IgD-negative memory B cell (primary cell): ENCODE results near the gene USP5. TPM values are rescaled to one million over a fixed set of nuclear protein-coding genes. Genes with fewer than 3 reads are reported as not detected.

Experiments
- H3K27ac Mint-ChIP-seq, 3 donors: one replicate each; pipeline ENCODE4 v1.8.0; 2020 to 2022; ENCODE audit warnings: mild to moderate bottlenecking in 3 of 3, mixed read lengths in 3 of 3, moderate library complexity in 1 of 3
- H3K27me3 Mint-ChIP-seq: one replicate; pipeline ENCODE4 v1.8.0; 2021; ENCODE audit warnings: mixed read lengths
- H3K36me3 Mint-ChIP-seq: one replicate; pipeline ENCODE4 v1.8.0; 2020; ENCODE audit warnings: mild to moderate bottlenecking, mixed read lengths
- H3K4me1 Mint-ChIP-seq, 3 donors: one replicate each; pipeline ENCODE4 v1.8.0; 2020 to 2022; ENCODE audit warnings: mixed read lengths in 3 of 3, mild to moderate bottlenecking in 1 of 3
- H3K4me3 Mint-ChIP-seq, 4 donors: one replicate each; pipeline ENCODE4 v1.8.0; 2020 to 2022; ENCODE audit warnings: mild to moderate bottlenecking in 4 of 4, mixed read lengths in 4 of 4, moderate library complexity in 3 of 4
- H3K9me3 Mint-ChIP-seq, 3 donors: one replicate each; pipeline ENCODE4 v1.8.0; 2020 to 2021; ENCODE audit warnings: mixed read lengths in 3 of 3, mild to moderate bottlenecking in 1 of 3
- polyA plus RNA-seq: library from polyadenylated mRNA; unstranded; fragments of 300-500 nt; fragmentation: Illumina TruSeq; gene quantifications from one replicate; pipeline ENCODE4 v1.2.3, GENCODE V29; 2021

USP5 gene, protein sequence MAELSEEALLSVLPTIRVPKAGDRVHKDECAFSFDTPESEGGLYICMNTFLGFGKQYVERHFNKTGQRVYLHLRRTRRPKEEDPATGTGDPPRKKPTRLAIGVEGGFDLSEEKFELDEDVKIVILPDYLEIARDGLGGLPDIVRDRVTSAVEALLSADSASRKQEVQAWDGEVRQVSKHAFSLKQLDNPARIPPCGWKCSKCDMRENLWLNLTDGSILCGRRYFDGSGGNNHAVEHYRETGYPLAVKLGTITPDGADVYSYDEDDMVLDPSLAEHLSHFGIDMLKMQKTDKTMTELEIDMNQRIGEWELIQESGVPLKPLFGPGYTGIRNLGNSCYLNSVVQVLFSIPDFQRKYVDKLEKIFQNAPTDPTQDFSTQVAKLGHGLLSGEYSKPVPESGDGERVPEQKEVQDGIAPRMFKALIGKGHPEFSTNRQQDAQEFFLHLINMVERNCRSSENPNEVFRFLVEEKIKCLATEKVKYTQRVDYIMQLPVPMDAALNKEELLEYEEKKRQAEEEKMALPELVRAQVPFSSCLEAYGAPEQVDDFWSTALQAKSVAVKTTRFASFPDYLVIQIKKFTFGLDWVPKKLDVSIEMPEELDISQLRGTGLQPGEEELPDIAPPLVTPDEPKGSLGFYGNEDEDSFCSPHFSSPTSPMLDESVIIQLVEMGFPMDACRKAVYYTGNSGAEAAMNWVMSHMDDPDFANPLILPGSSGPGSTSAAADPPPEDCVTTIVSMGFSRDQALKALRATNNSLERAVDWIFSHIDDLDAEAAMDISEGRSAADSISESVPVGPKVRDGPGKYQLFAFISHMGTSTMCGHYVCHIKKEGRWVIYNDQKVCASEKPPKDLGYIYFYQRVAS
- polyA plus RNA-seq = 33.2 TPM

- H3K4me1 Mint-ChIP-seq = peaks cover 8 to 21% (median 9%) of the 10 kb centered on the region in 3 donors
- H3K9me3 Mint-ChIP-seq = no peaks in the 10 kb centered on the region
- peak within 1 kb of the TSS; percentile 80 to 100 (median 88) for H3K27ac Mint-ChIP-seq
- H3K4me3 Mint-ChIP-seq = peak within 1 kb of the TSS; percentile 87 to 98 (median 96)
- H3K27me3 Mint-ChIP-seq = no peaks in the 10 kb centered on the region
- peaks cover 2% of the 10 kb centered on the region for H3K36me3 Mint-ChIP-seq
These were observed at the start of gene USP5 for GRCh38 chr12:6851921-6852650. USP5 (plus strand) TSS chr12:6852150; CDS start chr12:6852180, 30 bp downstream.

- peaks cover 2% of the 10 kb centered on the region for H3K36me3 Mint-ChIP-seq
These were observed 44.8 kb upstream of the USP5 start for GRCh38 chr12:6807170-6807569.

GRCh38 chr12:6809056-6809455 lies 42.9 kb upstream of the USP5 start:
- peak overlapping the region in 1 of 3 donors; percentile 40 for H3K27ac Mint-ChIP-seq
- no peak overlapping the region for H3K4me3 Mint-ChIP-seq
- H3K36me3 Mint-ChIP-seq = peaks cover 2% of the 10 kb centered on the region

More at GRCh38 chr12:6807170-6807569, 44.8 kb upstream of the USP5 start:
- H3K27ac Mint-ChIP-seq = no peak overlapping the region
- H3K4me3 Mint-ChIP-seq = no peak overlapping the region
- H3K4me1 Mint-ChIP-seq = peaks cover 3 to 8% (median 5%) of the 10 kb centered on the region in 3 donors
- peaks cover 2% of the 10 kb centered on the region for H3K27me3 Mint-ChIP-seq
- peaks cover 0 to 2% (median 0%) of the 10 kb centered on the region in 3 donors for H3K9me3 Mint-ChIP-seq

DNA sequence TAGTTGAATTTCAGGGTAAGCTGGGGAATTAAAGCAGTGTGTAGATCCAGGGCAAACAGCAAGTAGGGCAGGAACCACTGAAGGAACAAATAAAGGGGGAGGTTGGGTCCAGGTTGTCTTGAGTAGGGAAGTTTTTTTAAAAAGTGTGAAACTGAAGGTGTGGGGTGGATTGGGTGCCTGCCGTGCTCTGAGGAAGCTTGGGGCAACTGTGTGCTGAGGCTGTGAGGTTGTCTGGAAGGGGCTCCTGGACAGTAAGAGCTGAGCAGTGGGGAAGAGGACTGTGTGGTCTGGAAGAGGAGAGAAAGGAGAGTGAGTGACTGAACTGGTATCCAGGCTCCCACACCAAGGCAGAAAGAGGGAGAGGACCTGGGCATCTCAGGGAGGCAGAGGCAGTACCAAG lies 41.2 kb upstream of the USP5 start:
- H3K9me3 Mint-ChIP-seq = peaks cover 0 to 2% (median 0%) of the 10 kb centered on the region in 3 donors
- H3K4me1 Mint-ChIP-seq = peaks cover 9 to 14% (median 10%) of the 10 kb centered on the region in 3 donors
- H3K27me3 Mint-ChIP-seq = peaks cover 5% of the 10 kb centered on the region
- H3K4me3 Mint-ChIP-seq = no peak overlapping the region
- no peaks in the 10 kb centered on the region for H3K36me3 Mint-ChIP-seq
- H3K27ac Mint-ChIP-seq = peak overlapping the region in 2 of 3 donors; percentile 65 to 76

More at GRCh38 chr12:6809056-6809455, 42.9 kb upstream of the USP5 start:
- peaks cover 9 to 14% (median 10%) of the 10 kb centered on the region in 3 donors for H3K4me1 Mint-ChIP-seq
- peaks cover 2% of the 10 kb centered on the region for H3K27me3 Mint-ChIP-seq
- peaks cover 0 to 1% (median 0%) of the 10 kb centered on the region in 3 donors for H3K9me3 Mint-ChIP-seq

- H3K4me1 Mint-ChIP-seq = peaks cover 10 to 14% (median 13%) of the 10 kb centered on the region in 3 donors
- peaks cover 0 to 2% (median 0%) of the 10 kb centered on the region in 3 donors for H3K9me3 Mint-ChIP-seq
- no peaks in the 10 kb centered on the region for H3K36me3 Mint-ChIP-seq
- no peak overlapping the region for H3K27ac Mint-ChIP-seq
- peak overlapping the region in 1 of 4 donors; percentile 21 for H3K4me3 Mint-ChIP-seq
- peaks cover 5% of the 10 kb centered on the region for H3K27me3 Mint-ChIP-seq
These were observed 38.6 kb upstream of the USP5 start for GRCh38 chr12:6813363-6813762.

DNA sequence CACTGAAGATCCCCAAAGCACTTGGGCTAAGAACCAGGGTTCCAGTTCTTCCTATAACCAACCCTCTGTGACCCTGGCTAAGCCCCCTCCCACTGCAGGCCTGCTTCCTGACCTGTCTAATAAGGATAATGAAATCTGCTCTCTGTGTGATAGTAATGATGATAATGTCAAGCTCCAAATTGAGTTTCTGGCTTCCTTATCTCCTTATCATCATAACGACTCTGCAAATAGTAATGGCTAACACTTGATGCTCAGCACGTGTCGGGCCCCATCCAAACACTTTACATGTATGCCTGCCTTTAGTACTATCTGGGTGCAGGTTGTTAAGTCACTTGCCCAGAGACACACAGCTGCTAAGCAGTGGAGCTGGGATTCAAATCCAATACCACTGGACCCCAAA lies 35.4 kb upstream of the USP5 start:
- Mint-ChIP-seq H3K36me3 (peaks cover 2% of the 10 kb centered on the region), H3K4me3 (no peak overlapping the region), H3K27me3 (peaks cover 13% of the 10 kb centered on the region), H3K27ac (peak overlapping the region in 1 of 3 donors; percentile 29), H3K9me3 (peaks cover 0 to 2% (median 0%) of the 10 kb centered on the region in 3 donors), H3K4me1 (peaks cover 10 to 13% (median 13%) of the 10 kb centered on the region in 3 donors)

DNA sequence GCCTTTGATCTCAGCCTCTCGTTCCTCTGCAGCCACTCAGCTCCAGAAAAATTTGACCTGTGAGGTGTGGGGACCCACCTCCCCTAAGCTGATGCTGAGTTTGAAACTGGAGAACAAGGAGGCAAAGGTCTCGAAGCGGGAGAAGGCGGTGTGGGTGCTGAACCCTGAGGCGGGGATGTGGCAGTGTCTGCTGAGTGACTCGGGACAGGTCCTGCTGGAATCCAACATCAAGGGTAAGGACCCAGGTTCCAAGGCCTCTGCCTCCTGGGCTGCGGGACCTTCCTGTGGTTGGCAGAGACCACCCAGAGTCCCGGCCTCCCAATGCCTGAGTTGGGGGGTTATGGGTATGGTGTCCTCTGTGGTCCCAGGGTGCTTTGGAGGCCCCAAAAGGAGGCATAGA lies 34.9 kb upstream of the USP5 start:
- H3K9me3 Mint-ChIP-seq = peaks cover 0 to 2% (median 0%) of the 10 kb centered on the region in 3 donors
- peaks cover 16% of the 10 kb centered on the region for H3K27me3 Mint-ChIP-seq
- H3K27ac Mint-ChIP-seq = no peak overlapping the region
- H3K4me3 Mint-ChIP-seq = no peak overlapping the region
- peaks cover 2% of the 10 kb centered on the region for H3K36me3 Mint-ChIP-seq
- peaks cover 10 to 12% (median 11%) of the 10 kb centered on the region in 3 donors for H3K4me1 Mint-ChIP-seq

DNA sequence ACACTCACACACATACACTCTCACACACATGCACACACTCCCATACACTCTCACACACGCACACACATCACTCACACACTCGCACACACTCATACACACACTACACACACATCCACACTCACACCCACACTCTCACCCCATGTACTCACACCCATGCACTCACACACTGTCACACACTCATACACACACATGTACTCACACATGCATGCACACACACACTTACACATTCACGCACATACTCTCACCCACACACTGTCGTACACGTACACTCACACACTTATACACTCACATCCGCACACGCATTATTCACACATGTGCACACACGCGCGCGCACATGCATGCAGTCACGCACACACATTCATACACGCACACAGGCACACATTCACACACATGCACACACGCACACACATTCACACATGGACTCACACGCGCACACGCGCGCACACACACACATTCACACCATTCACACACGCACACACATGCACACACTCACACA lies 34.2 kb upstream of the USP5 start:
- no peak overlapping the region for H3K27ac Mint-ChIP-seq
- H3K36me3 Mint-ChIP-seq = peaks cover 2% of the 10 kb centered on the region
- peaks cover 21% of the 10 kb centered on the region for H3K27me3 Mint-ChIP-seq
- H3K4me3 Mint-ChIP-seq = no peak overlapping the region
- peaks cover 5 to 7% (median 6%) of the 10 kb centered on the region in 3 donors for H3K4me1 Mint-ChIP-seq
- peaks cover 0 to 2% (median 0%) of the 10 kb centered on the region in 3 donors for H3K9me3 Mint-ChIP-seq

GRCh38 chr12:6818222-6818621 lies 33.7 kb upstream of the USP5 start:
- Mint-ChIP-seq H3K36me3 (peaks cover 2% of the 10 kb centered on the region), H3K4me1 (peaks cover 4 to 7% (median 5%) of the 10 kb centered on the region in 3 donors), H3K4me3 (peak overlapping the region in 1 of 4 donors; percentile 32), H3K9me3 (peaks cover 0 to 2% (median 0%) of the 10 kb centered on the region in 3 donors), H3K27ac (peak overlapping the region in 2 of 3 donors; percentile 53 to 54), H3K27me3 (peaks cover 21% of the 10 kb centered on the region)

- Mint-ChIP-seq H3K27ac (peak overlapping the region in 2 of 3 donors; percentile 53 to 54), H3K27me3 (peaks cover 25% of the 10 kb centered on the region), H3K36me3 (peaks cover 2% of the 10 kb centered on the region), H3K4me1 (peaks cover 4 to 5% (median 4%) of the 10 kb centered on the region in 3 donors), H3K9me3 (peaks cover 0 to 2% (median 0%) of the 10 kb centered on the region in 3 donors), H3K4me3 (peak overlapping the region in 1 of 4 donors; percentile 32)
These were observed 33.3 kb upstream of the USP5 start for GRCh38 chr12:6818645-6819044.

DNA sequence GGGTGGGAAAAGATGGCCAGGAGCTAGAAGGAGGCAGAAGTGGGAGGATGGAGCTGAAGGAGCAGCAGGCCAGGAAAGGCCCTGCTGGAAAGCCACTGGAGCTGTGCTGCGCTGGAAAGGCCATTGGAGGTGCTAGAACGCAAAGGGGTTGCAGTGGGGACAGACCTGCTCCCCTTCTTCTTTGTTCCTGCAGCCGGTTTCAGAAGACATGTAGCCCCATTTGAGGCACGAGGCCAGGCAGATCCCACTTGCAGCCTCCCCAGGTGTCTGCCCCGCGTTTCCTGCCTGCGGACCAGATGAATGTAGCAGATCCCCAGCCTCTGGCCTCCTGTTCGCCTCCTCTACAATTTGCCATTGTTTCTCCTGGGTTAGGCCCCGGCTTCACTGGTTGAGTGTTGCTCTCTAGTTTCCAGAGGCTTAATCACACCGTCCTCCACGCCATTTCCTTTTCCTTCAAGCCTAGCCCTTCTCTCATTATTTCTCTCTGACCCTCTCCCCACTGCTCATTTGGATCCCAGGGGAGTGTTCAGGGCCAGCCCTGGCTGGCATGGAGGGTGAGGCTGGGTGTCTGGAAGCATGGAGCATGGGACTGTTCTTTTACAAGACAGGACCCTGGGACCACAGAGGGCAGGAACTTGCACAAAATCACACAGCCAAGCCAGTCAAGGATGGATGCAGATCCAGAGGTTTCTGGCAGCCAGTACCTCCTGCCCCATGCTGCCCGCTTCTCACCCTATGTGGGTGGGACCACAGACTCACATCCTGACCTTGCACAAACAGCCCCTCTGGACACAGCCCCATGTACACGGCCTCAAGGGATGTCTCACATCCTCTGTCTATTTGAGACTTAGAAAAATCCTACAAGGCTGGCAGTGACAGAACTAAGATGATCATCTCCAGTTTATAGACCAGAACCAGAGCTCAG lies 32.6 kb upstream of the USP5 start:
- Mint-ChIP-seq H3K4me3 (no peak overlapping the region), H3K27me3 (peaks cover 31% of the 10 kb centered on the region), H3K36me3 (peaks cover 2% of the 10 kb centered on the region), H3K27ac (no peak overlapping the region), H3K4me1 (peaks cover 4 to 6% (median 5%) of the 10 kb centered on the region in 3 donors), H3K9me3 (peaks cover 0 to 2% (median 0%) of the 10 kb centered on the region in 3 donors)

DNA sequence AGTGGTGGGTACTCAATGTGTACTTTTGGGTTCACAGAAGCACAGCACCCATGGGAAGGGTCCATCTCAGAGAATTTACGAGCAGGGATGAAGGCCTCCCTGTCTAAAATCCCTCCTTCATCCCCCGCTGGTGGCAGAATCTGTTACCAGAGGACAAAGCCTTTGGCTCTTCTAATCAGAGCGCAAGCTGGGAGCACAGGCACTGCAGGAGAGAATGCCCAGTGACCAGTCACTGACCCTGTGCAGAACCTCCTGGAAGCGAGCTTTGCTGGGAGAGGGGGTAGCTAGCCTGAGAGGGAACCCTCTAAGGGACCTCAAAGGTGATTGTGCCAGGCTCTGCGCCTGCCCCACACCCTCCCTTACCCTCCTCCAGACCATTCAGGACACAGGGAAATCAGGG lies 31.8 kb upstream of the USP5 start:
- peaks cover 34% of the 10 kb centered on the region for H3K27me3 Mint-ChIP-seq
- H3K27ac Mint-ChIP-seq = no peak overlapping the region
- peaks cover 2% of the 10 kb centered on the region for H3K36me3 Mint-ChIP-seq
- H3K4me1 Mint-ChIP-seq = peaks cover 4 to 6% (median 5%) of the 10 kb centered on the region in 3 donors
- H3K4me3 Mint-ChIP-seq = peak overlapping the region in 1 of 4 donors; percentile 61
- peaks cover 0 to 2% (median 0%) of the 10 kb centered on the region in 3 donors for H3K9me3 Mint-ChIP-seq
